PC-9 (cell line): ENCODE results near the gene BARHL1.

Experiments
- EZH2 ChIP-seq: fragments of 200-600 bp; sonication (generic); IDR thresholded peaks from 2 replicates; pipeline ENCODE4 v1.8.0; 2017; ENCODE audit warnings: antibody characterized with exemption, low read depth
- TF ChIP-seq, protein P1 (sequence below): fragments of 200-600 bp; sonication (generic); conservative IDR thresholded peaks from 2 replicates; pipeline ENCODE4 v1.6.1; 2017; ENCODE audit warnings: mixed run types, antibody characterized with exemption, mild to moderate bottlenecking, moderate library complexity

DNA sequence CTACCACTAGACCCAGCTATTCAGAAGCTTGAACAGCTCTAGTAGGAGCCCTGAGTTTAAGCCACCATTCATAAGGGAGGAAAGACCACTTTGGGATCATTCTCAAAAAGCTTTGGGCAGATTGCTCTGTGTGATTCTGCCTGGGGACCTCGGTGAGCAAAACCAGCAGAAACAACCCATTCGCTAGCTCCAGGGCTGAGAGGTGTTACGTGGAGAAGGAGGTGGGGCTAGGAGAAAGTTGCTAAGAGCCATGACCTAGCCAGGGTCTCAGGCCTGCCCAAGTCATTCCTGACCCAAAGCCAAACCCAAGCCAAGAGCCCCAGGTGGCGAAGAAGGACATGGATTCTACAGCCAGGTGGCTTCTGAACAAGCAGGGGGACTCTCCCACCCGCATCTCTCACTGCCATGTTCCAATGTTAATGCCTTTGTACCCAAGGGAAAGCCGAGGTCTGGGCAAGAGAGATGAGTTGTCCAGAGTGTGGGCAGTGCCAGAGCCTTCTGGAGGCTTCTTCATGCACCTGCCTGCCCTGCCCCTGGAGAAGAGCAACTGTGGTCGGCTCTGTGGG is 4.0 kb upstream of the BARHL1 start:
- TF ChIP-seq, protein P1, sequence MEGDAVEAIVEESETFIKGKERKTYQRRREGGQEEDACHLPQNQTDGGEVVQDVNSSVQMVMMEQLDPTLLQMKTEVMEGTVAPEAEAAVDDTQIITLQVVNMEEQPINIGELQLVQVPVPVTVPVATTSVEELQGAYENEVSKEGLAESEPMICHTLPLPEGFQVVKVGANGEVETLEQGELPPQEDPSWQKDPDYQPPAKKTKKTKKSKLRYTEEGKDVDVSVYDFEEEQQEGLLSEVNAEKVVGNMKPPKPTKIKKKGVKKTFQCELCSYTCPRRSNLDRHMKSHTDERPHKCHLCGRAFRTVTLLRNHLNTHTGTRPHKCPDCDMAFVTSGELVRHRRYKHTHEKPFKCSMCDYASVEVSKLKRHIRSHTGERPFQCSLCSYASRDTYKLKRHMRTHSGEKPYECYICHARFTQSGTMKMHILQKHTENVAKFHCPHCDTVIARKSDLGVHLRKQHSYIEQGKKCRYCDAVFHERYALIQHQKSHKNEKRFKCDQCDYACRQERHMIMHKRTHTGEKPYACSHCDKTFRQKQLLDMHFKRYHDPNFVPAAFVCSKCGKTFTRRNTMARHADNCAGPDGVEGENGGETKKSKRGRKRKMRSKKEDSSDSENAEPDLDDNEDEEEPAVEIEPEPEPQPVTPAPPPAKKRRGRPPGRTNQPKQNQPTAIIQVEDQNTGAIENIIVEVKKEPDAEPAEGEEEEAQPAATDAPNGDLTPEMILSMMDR: no peak
- no peak for TF ChIP-seq EZH2
